Measurements from ENCODE around the gene FHIT.

DNA sequence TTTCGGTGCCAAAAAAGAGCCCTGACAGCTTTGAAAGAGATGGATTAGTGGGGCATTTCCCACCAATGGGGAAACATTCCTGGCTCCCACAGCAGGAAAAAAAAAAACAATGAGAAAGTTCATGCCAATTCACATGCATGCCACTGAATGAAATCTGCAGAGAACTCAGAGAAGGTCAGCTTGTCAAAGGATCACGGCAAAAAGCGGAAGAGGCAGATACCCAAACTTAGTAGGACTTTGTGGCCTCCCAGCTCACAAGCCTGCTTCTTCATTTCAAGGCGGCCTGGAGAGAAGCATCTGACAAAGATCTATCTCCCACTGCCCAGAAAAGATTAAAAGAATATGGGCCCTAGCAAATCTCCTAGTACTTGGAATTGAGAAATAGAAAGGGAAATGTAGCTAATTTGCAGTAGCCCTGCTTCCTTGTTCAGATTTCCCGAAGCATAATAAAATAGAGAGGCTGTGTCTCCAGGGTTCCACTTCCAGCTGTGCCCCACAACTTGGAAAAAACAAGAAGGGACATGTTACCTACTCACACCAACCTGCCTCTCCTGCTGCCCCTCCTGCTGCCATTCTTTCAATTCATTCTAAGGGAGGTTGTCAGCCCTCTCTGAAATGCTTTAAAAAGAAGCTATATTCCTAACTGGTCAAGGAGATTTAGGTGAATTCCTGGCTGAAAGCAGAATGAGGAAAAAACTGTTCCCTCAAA is 170.4 kb downstream of the FHIT start:
- TF ChIP-seq, protein P1, sequence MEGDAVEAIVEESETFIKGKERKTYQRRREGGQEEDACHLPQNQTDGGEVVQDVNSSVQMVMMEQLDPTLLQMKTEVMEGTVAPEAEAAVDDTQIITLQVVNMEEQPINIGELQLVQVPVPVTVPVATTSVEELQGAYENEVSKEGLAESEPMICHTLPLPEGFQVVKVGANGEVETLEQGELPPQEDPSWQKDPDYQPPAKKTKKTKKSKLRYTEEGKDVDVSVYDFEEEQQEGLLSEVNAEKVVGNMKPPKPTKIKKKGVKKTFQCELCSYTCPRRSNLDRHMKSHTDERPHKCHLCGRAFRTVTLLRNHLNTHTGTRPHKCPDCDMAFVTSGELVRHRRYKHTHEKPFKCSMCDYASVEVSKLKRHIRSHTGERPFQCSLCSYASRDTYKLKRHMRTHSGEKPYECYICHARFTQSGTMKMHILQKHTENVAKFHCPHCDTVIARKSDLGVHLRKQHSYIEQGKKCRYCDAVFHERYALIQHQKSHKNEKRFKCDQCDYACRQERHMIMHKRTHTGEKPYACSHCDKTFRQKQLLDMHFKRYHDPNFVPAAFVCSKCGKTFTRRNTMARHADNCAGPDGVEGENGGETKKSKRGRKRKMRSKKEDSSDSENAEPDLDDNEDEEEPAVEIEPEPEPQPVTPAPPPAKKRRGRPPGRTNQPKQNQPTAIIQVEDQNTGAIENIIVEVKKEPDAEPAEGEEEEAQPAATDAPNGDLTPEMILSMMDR (IDR thresholded peaks at IDR 0.05; ENCODE audit: insufficient read depth, low read length, poor library complexity, severe bottlenecking) = no peak
- no peak for TF ChIP-seq EZH2phosphoT487 (conservative IDR thresholded peaks at IDR 0.05; ENCODE audit: low read length)
